ENCODE data around the gene FHAD1.

Gene FHAD1

DNA sequence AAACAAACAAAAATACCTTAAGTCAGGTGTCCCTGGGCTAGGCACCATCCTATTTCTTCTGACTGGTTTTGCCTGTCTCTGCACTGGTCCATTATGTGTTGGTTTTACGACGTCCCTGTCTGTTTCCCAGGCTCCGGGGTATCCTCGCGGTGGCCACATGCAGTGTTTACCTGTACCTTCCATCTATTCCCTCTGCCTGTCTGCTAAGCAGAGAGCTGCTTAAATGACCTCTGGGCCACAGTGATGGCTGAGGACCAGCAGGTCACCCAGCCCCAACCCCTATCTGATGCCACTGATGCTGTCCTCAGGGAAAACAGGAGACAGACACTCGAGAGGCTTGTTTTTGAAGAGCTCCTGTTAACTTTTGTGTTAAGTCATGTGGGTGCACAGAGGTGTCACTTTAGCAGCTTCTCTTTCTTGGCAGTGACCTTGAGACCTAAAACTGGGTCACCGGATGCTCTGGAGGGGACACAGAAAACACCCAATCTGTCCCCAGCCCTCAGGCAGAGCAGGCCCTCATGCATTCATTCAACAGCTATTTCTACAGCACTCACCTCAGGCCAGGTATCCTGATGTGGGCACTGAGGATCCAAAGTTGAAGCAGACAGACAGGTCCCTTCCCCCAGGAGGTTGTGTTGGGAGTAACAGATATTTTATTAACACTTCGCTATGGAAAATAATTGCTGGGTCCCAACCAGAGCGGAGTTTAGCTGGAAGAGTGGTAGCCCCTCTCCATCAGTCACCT, 158.3 kb downstream of the FHAD1 start:
- DNase-seq = no peak

DNA sequence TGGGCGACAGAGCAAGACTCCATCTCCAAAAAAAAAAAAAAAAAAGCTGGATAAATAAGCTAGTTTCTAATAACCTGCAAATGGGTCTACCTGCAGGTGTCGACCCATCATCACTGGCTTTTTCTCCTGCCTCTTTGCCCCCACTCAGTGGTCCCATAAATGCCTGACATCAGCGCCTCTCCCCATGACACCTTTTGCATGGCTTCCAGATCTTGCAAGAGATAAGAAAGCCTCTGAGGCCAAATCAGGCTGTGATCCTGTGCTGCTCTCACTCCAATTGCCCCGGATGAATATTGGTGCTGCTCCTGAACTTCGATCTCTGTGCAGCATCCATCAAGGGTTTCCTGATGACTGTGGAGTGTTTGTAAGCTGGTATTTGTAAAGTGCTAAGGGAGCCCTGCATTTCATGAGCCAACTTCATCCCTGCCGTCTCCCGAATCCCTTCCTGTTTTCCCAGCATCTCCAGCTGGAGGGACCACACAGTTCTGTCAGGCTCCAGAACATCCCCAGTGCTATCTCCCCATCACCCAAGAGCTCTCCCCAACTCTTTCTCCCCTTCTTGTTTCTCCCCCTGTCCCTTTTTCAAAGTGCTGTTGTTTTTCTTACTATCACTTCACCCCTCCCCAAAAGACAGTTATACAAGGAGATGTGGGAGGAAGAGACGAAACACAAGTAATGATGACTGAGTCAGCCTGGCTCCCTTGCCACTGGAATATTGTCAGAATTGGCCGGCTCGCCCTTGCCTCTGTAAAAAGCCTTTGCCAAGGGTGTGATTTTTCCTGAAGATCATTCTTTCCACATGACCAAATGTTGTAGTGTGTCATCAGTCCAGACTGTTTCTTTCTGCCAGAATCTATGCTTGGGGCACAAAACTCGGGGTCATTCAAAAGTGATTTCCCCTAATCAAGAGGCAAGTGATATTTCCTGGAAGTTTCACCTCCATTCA, 159.9 kb downstream of the FHAD1 start:
- DNase-seq = no peak

DNA sequence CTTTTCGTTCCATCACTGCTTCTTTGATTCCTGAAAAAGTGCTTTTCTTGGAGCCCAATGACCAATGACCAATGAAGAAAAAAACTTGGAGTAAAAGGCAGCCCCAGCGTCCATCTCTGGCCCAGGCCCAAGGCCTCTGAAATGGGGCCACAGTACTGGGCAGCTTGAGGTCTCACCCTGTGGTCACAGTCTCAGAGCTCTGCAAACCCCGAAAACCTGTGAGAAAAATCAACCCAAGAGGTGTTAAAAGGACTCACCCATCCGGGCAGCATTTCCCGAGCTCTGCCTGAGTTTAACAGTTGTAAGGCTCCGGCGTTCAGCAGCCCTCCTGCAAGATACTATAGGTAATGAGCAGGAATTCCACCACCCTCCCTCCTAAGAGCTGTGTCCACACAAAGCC, 160.6 kb downstream of the FHAD1 start:
- DNase-seq = no peak

DNA sequence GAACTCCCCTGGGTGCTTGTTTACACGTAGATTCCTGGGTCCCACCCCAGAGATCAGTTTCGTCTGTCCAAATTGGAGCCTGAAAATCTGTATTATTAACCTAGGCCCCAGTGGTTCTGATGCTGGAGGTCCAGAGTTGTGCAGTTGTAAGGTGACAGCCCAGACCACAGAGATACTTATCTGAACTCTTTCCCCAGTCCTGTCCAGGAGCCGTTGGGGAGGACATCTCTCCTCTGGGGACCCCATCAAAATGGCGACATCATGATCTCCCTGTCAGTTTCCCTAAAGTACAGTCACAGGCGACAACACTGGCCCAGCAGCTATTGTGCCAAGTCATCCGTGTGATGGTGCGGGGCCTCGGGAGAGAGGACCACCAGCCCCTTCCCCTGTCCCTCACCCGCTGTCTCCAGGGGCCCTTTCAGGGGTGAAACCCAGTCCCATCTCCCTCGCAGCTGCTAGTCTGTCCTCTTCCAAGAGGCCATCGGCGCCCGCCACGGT, 161.9 kb downstream of the FHAD1 start:
- no peak for DNase-seq

DNA sequence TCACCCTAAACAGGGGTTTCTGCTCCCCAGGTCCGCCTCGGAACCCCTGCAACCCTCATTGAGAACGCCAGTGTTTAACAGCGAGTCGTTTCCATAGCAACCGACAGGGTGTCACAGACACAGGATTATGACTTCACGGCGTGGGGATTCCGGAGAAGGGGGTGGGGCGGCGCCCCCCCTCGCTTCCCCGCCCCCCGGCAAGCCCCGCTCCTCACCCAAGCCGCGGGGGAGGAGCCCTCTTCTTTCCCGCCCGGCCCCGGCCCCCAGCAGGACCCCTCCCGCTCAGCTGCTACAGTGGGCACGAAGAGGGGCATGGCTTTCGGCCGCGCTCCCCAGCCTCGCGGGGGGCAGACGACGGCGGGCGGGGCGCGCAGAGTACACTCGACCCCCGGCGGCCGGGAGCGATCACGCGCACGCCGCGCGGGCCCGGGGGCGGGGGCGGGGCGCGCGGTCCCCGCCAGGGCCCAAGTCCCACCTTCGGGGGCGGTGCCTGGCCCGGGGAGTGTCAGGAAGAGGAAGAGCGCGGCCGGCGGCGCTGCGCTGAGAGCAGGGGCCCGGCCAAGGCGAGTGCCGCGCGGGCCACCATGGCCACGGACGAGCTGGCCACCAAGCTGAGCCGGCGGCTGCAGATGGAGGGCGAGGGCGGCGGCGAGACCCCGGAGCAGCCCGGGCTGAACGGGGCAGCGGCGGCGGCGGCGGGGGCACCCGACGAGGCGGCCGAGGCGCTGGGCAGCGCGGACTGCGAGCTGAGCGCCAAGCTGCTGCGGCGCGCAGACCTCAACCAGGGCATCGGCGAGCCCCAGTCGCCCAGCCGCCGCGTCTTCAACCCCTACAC, 162.6 kb downstream of the FHAD1 start, which contains the start of gene EFHD2:
Gene EFHD2 (plus strand): TSS at position 501 of the 835 bp plus-strand sequence. CDS start 84 bp downstream, at position 585.
- peak; percentile 22 to 61 for DNase-seq

DNA sequence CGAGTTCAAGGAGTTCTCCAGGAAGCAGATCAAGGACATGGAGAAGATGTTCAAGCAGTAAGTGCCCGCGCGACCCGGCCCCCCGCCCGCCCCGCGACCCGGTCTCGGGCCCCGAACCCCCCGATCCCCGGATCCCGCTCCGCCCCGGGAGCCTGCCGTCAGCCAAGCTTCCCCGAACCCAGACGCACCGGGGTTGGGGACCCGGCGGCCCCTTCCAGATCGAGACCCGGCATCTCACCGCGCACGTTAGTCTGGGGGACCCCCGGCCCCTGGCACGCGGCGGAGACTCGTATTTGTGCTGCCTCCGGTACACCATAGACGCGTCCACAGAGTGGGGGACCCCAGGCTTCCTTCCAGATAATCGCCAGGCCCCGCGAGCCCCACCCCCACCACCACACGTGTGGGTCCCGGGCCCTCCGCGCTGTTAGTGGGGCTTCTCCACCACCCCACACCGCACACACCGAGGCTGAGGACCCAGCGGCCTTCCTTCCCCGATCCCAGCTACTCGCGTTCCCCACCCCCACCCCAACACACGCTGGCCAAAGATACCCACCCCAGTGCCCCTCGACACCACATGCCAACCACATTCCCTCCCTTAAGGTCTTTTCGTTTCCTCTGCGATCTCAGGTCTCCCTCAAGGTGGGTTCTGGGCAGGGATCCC, 163.3 kb downstream of the FHAD1 start:
- no peak for DNase-seq

DNA sequence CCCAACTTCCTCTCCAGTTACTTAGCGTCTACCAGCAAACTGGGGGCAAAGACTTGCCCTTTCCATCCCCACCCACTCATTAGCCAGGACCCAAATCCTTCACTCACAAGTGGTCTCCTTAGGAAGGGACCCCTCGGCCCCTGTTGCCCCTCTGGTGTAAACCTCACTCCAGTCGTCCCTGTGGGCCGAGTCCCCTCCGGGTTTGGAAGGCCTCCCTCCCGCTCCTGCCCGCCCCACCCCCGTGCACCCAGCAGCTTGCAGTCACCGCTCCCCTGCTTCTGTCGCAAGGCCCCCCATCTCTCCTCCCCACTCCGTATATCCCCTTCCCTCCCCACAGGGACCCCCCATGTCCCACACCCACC, 163.8 kb downstream of the FHAD1 start:
- DNase-seq = no peak

DNA sequence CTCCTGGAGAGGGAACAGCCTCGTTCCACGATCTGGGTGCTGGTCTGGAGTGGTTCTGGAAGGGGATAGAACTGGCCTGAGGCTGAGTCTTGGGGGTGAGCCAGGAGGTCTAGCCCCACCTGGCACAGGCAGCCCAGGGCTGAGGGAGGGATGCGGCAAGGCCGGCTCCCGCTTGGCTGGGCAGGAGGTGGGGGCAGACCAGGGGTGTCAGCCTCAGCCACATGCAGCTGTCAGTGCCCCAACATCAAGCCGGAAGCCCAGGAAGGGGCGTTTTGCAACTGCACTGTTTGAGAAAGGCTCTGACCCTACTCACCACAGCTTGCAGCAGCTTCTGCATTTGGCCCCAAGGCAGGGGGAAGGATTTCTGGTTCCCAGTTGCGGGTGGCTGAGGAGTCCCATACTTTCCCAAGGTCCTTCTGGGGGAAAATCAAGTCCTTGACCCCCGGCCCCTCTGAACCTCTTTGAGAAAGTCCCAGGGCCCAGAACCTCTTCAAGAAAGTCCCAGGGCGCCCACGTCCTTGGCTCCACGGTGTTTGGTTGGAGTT, 164.6 kb downstream of the FHAD1 start:
- DNase-seq = no peak

DNA sequence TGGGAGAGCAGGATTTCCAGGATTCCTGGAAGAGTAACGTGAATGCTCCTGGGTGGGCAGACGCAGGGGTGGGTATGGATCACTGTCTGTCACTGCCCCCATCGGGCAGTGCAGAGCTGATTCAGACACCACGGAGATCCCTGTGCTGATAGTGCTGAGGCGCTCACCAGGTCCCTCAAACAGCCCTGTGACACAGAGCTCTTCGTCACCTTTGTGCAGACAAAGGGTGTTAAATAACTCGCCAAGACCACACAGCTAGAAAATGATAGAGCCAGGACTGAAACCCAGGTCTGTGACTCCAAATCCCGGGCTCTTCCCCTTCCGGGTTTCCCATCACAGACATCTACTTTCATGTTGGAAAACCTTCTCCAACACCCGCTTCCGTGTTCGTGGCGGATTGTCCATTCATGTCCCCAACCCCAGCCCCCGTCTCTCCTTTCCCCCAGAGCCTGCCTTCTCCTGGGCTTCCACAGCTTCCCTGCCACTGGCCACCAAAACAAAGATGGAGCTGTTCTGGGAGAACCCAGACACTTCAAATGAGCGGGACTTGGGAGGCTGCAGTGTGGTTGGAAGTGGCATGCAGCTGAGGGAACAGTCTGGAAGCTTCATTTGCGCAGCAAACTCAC, 165.3 kb downstream of the FHAD1 start:
- DNase-seq = no peak

DNA sequence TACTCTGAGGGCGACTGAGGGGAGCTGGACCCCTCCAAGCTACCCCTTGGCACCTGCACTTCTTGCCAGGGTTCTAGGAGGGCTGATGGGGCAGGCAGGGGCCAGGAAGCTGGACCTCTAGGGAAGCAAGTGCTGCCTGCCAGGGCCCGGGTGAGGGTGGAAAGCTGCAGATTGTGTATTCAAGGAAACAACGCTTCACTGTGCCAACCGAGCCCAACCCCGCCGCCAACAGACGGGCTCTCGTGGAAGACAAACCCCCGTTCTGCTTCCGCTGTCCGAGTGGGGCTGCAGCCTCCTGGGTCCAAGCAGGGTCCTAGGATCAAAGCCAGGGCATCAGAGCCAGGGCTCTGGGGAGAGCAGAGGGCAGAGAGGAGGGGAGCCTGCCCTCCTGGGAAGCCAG, 165.8 kb downstream of the FHAD1 start:
- DNase-seq = no peak

DNA sequence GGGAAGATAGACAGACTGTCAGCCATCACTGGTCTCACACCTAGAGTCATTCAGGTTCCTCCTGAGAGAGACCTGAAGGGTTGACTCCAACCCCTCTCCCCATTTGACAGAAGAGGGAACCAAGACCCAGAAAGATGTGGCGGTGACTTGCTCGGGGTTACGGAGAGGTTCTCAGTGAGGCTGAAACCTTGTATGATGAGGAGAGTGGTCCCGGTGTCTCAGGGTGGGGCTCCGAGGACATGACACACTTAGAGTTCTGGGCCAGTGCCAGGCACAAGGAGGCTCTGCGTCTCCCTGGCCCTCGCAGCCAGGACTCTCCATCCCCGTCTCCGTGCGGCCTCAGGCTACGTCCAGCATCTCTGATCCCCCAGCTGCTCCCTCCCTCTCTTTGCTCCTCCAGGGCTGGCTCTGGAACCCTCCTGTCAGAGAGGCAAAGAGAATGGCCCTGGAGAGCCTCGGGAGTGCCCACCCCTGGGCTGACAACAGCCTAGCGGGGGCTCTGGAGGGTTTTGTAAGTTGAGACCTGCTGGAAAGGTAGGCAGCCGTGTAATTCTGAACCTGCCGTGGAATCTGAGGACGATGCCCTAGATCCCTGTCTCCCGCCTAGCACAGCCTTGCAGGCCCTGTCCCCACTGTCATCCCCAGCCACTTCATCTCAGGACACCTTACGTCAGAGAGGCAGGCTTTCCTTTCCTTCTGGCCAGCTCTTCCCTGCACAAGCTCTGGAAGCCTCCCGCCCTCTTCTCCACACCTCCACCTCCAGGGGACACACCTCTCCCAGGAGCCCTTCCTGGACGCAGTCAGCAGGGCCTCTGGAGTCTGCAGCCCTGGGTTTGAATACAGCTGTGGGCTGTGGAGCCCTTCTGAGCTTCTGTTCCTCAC, 166.8 kb downstream of the FHAD1 start:
- DNase-seq = no peak

DNA sequence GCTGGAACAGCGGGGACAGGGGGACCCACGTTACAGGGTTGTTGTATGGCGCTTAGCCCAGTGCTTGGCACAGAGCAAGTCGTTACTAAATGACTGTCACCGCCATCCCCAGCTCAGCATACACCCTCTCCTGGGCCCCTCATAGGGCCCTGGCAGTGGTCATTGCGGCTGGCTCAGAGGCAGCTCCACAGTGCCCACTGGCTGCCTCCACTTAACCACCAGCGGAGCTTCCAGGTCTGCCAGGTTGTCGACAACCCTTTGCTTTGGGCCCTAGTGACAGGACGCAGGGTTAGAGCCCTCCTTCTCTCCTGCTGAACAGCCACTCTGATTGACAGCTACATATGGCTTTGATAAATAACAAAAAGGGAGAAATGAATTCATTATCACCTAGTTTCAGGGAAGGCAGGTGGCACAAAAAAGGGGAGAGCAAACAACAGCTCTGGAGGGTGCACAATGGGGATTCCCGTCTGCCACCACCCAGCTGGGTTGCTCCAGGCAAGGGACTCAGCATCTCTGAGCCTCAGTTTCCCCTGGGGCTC, 167.5 kb downstream of the FHAD1 start:
- no peak for DNase-seq

DNA sequence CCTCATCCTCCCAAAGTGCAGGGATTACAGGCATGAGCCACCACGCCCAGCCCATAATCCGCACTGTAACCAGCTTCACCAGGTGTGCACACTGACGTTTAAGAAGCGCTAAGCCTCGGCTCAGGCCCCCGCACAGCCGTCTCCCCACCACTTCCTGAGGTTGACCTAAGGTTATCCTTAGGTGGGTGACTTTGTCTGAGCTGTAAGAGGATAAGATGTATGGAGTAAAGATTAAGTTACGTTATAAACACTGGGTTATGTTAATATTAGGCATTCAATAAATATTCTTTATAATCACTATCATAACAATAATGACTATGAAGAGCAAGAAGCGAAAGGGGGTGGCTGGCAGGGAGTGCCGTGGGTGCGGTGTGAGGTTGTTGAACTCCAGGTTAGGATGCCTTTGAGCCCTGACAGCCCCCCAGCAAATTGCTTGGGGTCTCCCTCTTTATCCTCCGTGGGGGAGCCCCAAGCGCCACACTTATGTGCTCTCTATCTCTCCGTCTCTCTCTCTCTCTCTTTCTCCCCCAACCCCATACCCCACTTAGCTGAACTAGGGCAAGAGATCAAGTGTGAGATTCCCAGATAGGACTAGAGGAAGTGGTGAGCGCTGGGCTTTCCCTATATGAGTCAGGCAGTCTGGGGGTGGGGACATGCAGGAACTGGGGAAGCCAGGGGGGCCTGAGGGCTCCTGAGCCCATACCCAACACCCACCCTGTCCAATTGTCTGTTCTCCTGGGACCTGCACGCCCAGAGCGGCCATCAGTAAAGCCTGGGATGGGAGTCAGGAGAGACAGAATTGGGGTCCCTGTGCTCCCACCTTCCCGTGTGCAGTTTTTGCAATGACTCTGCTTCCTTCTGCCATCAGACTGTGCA, 170.3 kb downstream of the FHAD1 start:
- peak; percentile 15 to 76 for DNase-seq

DNA sequence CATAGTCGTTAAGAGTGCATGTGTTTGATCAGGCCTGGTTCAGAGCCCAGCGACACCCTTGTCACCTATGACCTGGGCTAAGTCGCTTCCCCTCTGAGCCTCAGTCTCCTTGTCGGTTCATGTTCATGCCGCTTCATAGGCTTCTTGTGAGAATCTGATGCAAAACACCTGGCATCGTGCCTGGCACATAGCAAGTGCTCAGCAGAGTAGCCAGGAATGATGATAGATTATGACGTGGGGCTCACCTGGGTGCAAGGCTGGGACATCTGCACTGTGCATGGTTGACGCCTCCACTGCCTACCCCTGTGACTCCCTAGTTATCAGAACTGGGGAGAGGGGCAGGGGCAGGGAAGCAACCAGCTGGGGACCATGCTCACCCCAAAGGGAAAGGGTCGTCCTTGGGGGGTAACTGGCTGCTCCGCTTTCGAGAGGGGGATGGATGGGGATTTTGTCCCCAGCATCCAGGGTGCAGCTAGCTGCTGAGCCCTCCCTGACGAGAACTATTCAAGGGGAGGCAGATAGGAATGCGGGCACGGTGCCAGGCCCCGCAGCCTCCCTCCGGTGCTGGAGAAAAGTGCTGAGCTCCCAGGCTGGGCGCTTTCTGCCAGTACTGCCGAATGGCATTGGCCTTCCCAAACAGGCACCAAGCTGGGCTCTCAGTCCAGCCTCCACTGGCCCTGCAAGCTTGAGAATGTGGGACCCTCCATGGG, 171.9 kb downstream of the FHAD1 start:
- no peak for DNase-seq

DNA sequence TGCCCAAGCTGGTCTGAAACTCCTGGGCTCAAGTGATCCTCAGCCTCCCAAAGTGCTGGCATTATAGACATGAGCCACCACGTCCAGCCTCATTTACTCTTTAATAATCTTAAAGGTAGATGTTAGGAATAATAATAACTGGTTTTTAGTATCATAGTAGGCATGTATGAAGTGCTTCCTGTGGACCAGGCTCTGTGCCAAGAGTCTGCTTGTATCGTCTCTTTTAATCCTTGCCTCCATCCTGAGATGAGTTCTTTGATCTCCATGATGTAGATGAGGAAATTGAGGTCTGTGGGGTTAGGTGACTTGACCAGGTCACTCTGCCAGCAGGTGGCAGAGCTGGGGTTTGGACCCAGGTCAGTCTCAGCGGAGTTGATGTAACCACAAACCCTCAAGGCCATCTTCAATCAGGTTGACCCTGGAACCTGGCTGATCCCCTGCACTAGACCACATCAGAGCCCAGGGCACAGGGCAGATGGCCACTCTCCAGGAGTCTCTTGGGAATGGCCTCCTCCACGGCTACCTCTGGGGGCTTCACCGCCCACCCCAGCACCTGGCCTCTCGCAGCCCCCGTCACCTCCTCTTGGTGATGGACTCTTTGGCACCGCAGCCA, 173.9 kb downstream of the FHAD1 start:
- no peak for DNase-seq

DNA sequence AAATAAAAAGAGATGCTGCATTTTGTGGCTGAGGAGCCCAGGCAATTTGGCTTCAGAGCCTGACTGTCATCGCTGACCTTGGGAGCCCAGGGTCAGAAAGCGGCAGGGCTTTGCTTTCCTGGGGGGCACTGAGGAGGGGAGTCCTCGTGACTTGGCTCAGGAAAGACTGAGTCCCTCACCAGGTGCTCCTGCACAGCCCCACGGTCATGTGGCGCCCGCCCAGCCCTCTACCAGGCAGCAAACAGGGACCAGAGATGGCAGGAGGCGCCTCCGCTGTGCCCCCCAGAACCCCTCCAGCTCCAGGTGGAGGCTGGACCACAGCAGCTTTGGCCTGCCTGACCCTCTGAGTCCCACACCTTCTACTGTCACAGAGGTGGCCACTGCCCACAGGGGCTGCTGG, 175.8 kb downstream of the FHAD1 start:
- no peak for DNase-seq

DNA sequence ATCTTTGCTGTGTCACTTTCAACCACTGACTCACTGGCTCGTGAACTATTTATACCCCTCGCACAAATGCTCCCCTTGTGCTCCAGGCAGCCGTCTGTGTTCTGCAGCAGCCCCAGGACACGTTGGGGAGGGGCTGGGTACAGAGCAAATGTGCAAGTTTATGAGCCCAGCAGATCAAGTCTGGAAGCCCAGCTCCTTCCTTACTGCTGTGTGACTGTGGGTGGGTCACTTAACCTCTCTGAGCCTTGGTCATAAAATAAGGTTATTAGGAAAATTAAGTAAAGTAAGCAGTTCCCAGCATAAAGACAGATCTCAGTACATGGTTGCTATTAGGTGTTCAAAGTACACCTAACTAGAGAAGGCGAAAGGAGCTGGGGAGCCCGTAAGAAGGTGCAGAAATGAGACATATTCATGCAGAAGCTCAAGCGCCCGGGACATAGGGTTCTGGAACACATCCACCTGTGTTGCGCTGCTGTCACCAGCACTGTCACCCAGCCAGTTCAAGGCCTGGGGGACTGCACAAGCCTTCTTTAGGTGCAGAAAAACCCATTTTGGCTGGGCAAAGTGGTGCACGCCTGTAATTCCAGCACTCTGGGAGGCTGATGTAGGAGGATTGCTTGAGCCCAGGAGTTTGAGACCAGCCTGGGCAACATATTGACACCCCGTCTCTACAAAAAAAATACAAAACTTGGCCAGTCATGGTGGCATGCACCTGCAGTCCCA, 176.5 kb downstream of the FHAD1 start:
- DNase-seq = no peak
